ENCODE data around the gene DISC1.

GRCh38 chr1:231735411-231735810, 108.8 kb downstream of the DISC1 start:
- TF ChIP-seq, protein P1, sequence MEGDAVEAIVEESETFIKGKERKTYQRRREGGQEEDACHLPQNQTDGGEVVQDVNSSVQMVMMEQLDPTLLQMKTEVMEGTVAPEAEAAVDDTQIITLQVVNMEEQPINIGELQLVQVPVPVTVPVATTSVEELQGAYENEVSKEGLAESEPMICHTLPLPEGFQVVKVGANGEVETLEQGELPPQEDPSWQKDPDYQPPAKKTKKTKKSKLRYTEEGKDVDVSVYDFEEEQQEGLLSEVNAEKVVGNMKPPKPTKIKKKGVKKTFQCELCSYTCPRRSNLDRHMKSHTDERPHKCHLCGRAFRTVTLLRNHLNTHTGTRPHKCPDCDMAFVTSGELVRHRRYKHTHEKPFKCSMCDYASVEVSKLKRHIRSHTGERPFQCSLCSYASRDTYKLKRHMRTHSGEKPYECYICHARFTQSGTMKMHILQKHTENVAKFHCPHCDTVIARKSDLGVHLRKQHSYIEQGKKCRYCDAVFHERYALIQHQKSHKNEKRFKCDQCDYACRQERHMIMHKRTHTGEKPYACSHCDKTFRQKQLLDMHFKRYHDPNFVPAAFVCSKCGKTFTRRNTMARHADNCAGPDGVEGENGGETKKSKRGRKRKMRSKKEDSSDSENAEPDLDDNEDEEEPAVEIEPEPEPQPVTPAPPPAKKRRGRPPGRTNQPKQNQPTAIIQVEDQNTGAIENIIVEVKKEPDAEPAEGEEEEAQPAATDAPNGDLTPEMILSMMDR (IDR thresholded peaks at IDR 0.05) = no peak
- no peak for TF ChIP-seq EZH2 (IDR thresholded peaks at IDR 0.05; ENCODE audit: borderline replicate concordance, insufficient read depth, low read depth, low read length, poor library complexity, severe bottlenecking)
